Activated T-cell treated with anti-CD3 and anti-CD28 coated beads, Interleukin-2, amount 50 U/mL, for 72 hours (primary cell): Measurements from ENCODE around the gene VPS13A. TPM values are rescaled to one million over a fixed set of nuclear protein-coding genes. Genes with fewer than 3 reads are reported as not detected.

Source experiments
- ATAC-seq, 2 donors: fragments of 150-1000 bp; cut with Tn5 transposase; replicated peaks in 1 of 2; 2 replicates each; pipeline ENCODE4 v1.10.0; 2021; ENCODE audit warnings: moderate library complexity in 2 of 2, mild to moderate bottlenecking in 1 of 2
- DNase-seq, 2 donors: peaks; one replicate each; pipeline ENCODE4 v3.0.0; 2021 to 2022; ENCODE audit warnings: mixed read lengths in 1 of 2
- H3K27ac Mint-ChIP-seq: one replicate; pipeline ENCODE4 v1.8.0; 2022; ENCODE audit warnings: mild to moderate bottlenecking, moderate library complexity, mixed read lengths
- H3K27me3 Mint-ChIP-seq: one replicate; pipeline ENCODE4 v1.8.0; 2022; ENCODE audit warnings: low read depth, mixed read lengths
- H3K36me3 Mint-ChIP-seq, 2 donors: one replicate each; pipeline ENCODE4 v1.8.0; 2022; ENCODE audit warnings: mixed read lengths in 2 of 2, mild to moderate bottlenecking in 1 of 2; ENCODE audit not compliant: insufficient read depth in 2 of 2
- H3K4me1 Mint-ChIP-seq: one replicate; pipeline ENCODE4 v1.8.0; 2022; ENCODE audit warnings: low read depth, mixed read lengths
- H3K4me3 Mint-ChIP-seq, 2 donors: one replicate each; pipeline ENCODE4 v1.8.0; 2022; ENCODE audit warnings: mild to moderate bottlenecking in 2 of 2, mixed read lengths in 2 of 2, moderate library complexity in 2 of 2
- H3K9me3 Mint-ChIP-seq, 2 donors: one replicate each; pipeline ENCODE4 v1.8.0; 2022; ENCODE audit warnings: mixed read lengths in 2 of 2
- total RNA-seq, 2 donors: library from RNA; stranded (reverse); gene quantifications; one replicate each; pipeline ENCODE4 v1.2.3, GENCODE V29; 2022

The VPS13A gene
- total RNA-seq, 2 donors from 2014 or later, result 29.7 to 30.1 TPM

- H3K4me1 Mint-ChIP-seq, result no peaks in the 10 kb centered on the region
- H3K4me3 Mint-ChIP-seq, result no peak overlapping the region
- H3K36me3 Mint-ChIP-seq, result peaks cover 18 to 37% of the 10 kb centered on the region in 2 donors
- H3K9me3 Mint-ChIP-seq, result peaks cover 7 to 10% of the 10 kb centered on the region in 2 donors
- DNase-seq (no peak), ATAC-seq (no peak)
- H3K27me3 Mint-ChIP-seq, result no peaks in the 10 kb centered on the region
- H3K27ac Mint-ChIP-seq, result no peak overlapping the region
Measured at GRCh38 chr9:77284616-77285015, 107.3 kb downstream of the VPS13A start.

GRCh38 chr9:77290373-77290772 is 113.0 kb downstream of the VPS13A start:
- Mint-ChIP-seq H3K36me3 (peaks cover 16 to 34% of the 10 kb centered on the region in 2 donors), H3K9me3 (peaks cover 7 to 10% of the 10 kb centered on the region in 2 donors), H3K27ac (no peak overlapping the region), H3K4me3 (no peak overlapping the region), H3K27me3 (no peaks in the 10 kb centered on the region), H3K4me1 (no peaks in the 10 kb centered on the region)
- DNase-seq (no peak), ATAC-seq (no peak)

GRCh38 chr9:77291714-77292113 is 114.4 kb downstream of the VPS13A start:
- Mint-ChIP-seq H3K4me1 (no peaks in the 10 kb centered on the region), H3K27me3 (no peaks in the 10 kb centered on the region), H3K4me3 (no peak overlapping the region), H3K27ac (no peak overlapping the region), H3K36me3 (peaks cover 12 to 23% of the 10 kb centered on the region in 2 donors), H3K9me3 (peaks cover 7 to 10% of the 10 kb centered on the region in 2 donors)
- ATAC-seq (no peak), DNase-seq (no peak)

GRCh38 chr9:77293949-77294348 is 116.6 kb downstream of the VPS13A start:
- Mint-ChIP-seq H3K4me1 (no peaks in the 10 kb centered on the region), H3K27me3 (no peaks in the 10 kb centered on the region), H3K36me3 (peaks cover 4 to 8% of the 10 kb centered on the region in 2 donors), H3K27ac (no peak overlapping the region), H3K9me3 (peaks cover under 1 to 1% of the 10 kb centered on the region in 2 donors), H3K4me3 (no peak overlapping the region)
- ATAC-seq, result no peak
- no peak for DNase-seq

GRCh38 chr9:77304543-77304942 is 127.2 kb downstream of the VPS13A start:
- peaks cover 3 to 17% of the 10 kb centered on the region in 2 donors for H3K36me3 Mint-ChIP-seq
- H3K4me1 Mint-ChIP-seq, result peaks cover 13% of the 10 kb centered on the region
- peak overlapping the region; percentile 25 for H3K27ac Mint-ChIP-seq
- ATAC-seq (peak; percentile 86 to 90), DNase-seq (no peak)
- no peaks in the 10 kb centered on the region for H3K27me3 Mint-ChIP-seq
- no peak overlapping the region for H3K4me3 Mint-ChIP-seq
- H3K9me3 Mint-ChIP-seq, result peaks cover 0 to 2% of the 10 kb centered on the region in 2 donors

GRCh38 chr9:77305622-77306400 is 128.5 kb downstream of the VPS13A start:
- peaks cover 1 to 19% of the 10 kb centered on the region in 2 donors for H3K36me3 Mint-ChIP-seq
- H3K9me3 Mint-ChIP-seq, result no peaks in the 10 kb centered on the region
- ATAC-seq (no peak), DNase-seq (no peak)
- H3K27ac Mint-ChIP-seq, result peak overlapping the region; percentile 68
- peaks cover 13% of the 10 kb centered on the region for H3K4me1 Mint-ChIP-seq
- no peak overlapping the region for H3K4me3 Mint-ChIP-seq
- H3K27me3 Mint-ChIP-seq, result no peaks in the 10 kb centered on the region

GRCh38 chr9:77307166-77307565 is 129.8 kb downstream of the VPS13A start:
- Mint-ChIP-seq H3K4me3 (no peak overlapping the region), H3K27me3 (no peaks in the 10 kb centered on the region), H3K4me1 (peaks cover 13% of the 10 kb centered on the region), H3K9me3 (no peaks in the 10 kb centered on the region), H3K36me3 (peaks cover 1 to 26% of the 10 kb centered on the region in 2 donors), H3K27ac (no peak overlapping the region)
- ATAC-seq, result no peak
- no peak for DNase-seq

GRCh38 chr9:77316058-77316457 is 138.7 kb downstream of the VPS13A start:
- Mint-ChIP-seq H3K27ac (no peak overlapping the region), H3K9me3 (no peaks in the 10 kb centered on the region)

GRCh38 chr9:77325058-77325457 is 147.7 kb downstream of the VPS13A start:
- Mint-ChIP-seq H3K9me3 (no peaks in the 10 kb centered on the region), H3K27ac (no peak overlapping the region), H3K27me3 (no peaks in the 10 kb centered on the region), H3K4me1 (peaks cover 11% of the 10 kb centered on the region), H3K4me3 (no peak overlapping the region), H3K36me3 (peaks cover 5 to 12% of the 10 kb centered on the region in 2 donors)
- DNase-seq (no peak), ATAC-seq (no peak)

More at GRCh38 chr9:77316058-77316457, 138.7 kb downstream of the VPS13A start:
- DNase-seq (no peak), ATAC-seq (no peak)
- no peaks in the 10 kb centered on the region for H3K4me1 Mint-ChIP-seq
- H3K27me3 Mint-ChIP-seq, result no peaks in the 10 kb centered on the region
- H3K36me3 Mint-ChIP-seq, result peaks cover 3 to 8% of the 10 kb centered on the region in 2 donors
- H3K4me3 Mint-ChIP-seq, result no peak overlapping the region

- Mint-ChIP-seq H3K9me3 (no peaks in the 10 kb centered on the region), H3K27me3 (no peaks in the 10 kb centered on the region), H3K4me1 (peaks cover 11% of the 10 kb centered on the region), H3K36me3 (peaks cover 3 to 8% of the 10 kb centered on the region in 2 donors), H3K27ac (no peak overlapping the region), H3K4me3 (no peak overlapping the region)
- DNase-seq (no peak), ATAC-seq (no peak)
Measured at GRCh38 chr9:77328102-77328501, 150.8 kb downstream of the VPS13A start.

GRCh38 chr9:77370064-77370463 is 192.7 kb downstream of the VPS13A start:
- H3K36me3 Mint-ChIP-seq, result peaks cover 5 to 23% of the 10 kb centered on the region in 2 donors
- no peak overlapping the region for H3K4me3 Mint-ChIP-seq
- H3K9me3 Mint-ChIP-seq, result peaks cover 0 to 3% of the 10 kb centered on the region in 2 donors
- no peaks in the 10 kb centered on the region for H3K27me3 Mint-ChIP-seq
- DNase-seq, result no peak
- H3K27ac Mint-ChIP-seq, result no peak overlapping the region
- ATAC-seq, result no peak
- H3K4me1 Mint-ChIP-seq, result no peaks in the 10 kb centered on the region

GRCh38 chr9:77374266-77374665 is 196.9 kb downstream of the VPS13A start:
- Mint-ChIP-seq H3K36me3 (peaks cover 5 to 16% of the 10 kb centered on the region in 2 donors), H3K27ac (no peak overlapping the region), H3K9me3 (peaks cover 0 to 3% of the 10 kb centered on the region in 2 donors), H3K4me3 (no peak overlapping the region), H3K4me1 (no peaks in the 10 kb centered on the region), H3K27me3 (no peaks in the 10 kb centered on the region)
- DNase-seq, result no peak
- no peak for ATAC-seq

GRCh38 chr9:77375956-77376532 is 198.7 kb downstream of the VPS13A start:
- Mint-ChIP-seq H3K36me3 (peaks cover 2 to 3% of the 10 kb centered on the region in 2 donors), H3K27me3 (no peaks in the 10 kb centered on the region), H3K27ac (no peak overlapping the region), H3K4me1 (no peaks in the 10 kb centered on the region), H3K4me3 (no peak overlapping the region), H3K9me3 (peaks cover 0 to 2% of the 10 kb centered on the region in 2 donors)
- ATAC-seq (no peak), DNase-seq (no peak)
